Measurements from ENCODE around the gene BLMH.

- TF ChIP-seq CTCF (IDR thresholded peaks at IDR 0.05), result no peak
- TF ChIP-seq EZH2 (IDR thresholded peaks at IDR 0.05), result no peak
Observed at GRCh38 chr17:30212750-30213149, 79.0 kb downstream of the BLMH start.
